GM12891 (cell line): ENCODE results near the gene ANXA6.
A peak's percentile ranks its signal among the peaks of the same experiment; 100 is the strongest.

Experiments
- DNase-seq: peaks from one replicate; pipeline ENCODE4 v3.0.0; 2011; ENCODE audit warnings: low spot score; ENCODE audit not compliant: insufficient read length
- FAIRE-seq: peaks from 2 replicates; lab custom pipeline; 2011; peaks lifted over from hg19 to GRCh38; lab: Jason Lieb, UNC
- PAX5 ChIP-seq: IDR thresholded peaks from 2 replicates; pipeline ENCODE4 v1.6.1; 2011; ENCODE audit warnings: low read length, moderate library complexity, mild to moderate bottlenecking; ENCODE audit not compliant: insufficient read depth, severe bottlenecking
- POLR2A ChIP-seq: IDR thresholded peaks from 2 replicates; pipeline ENCODE4 v1.6.1; 2011; ENCODE audit warnings: low read depth, low read length, control low read depth
- POLR2AphosphoS5 ChIP-seq: IDR thresholded peaks from 2 replicates; pipeline ENCODE4 v1.6.1; 2011; ENCODE audit warnings: low read depth, low read length, control low read depth
- POU2F2 ChIP-seq: IDR thresholded peaks from 2 replicates; pipeline ENCODE4 v1.6.1; 2011; ENCODE audit warnings: low read depth, mild to moderate bottlenecking, control low read depth, low read length, moderate library complexity
- SPI1 ChIP-seq: IDR thresholded peaks from 2 replicates; pipeline ENCODE4 v1.6.1; 2011; ENCODE audit warnings: low read depth, low read length, control low read depth
- TAF1 ChIP-seq: IDR thresholded peaks from 2 replicates; pipeline ENCODE4 v1.6.1; 2011; ENCODE audit warnings: low read depth, low read length, control low read depth

Gene ANXA6

DNA sequence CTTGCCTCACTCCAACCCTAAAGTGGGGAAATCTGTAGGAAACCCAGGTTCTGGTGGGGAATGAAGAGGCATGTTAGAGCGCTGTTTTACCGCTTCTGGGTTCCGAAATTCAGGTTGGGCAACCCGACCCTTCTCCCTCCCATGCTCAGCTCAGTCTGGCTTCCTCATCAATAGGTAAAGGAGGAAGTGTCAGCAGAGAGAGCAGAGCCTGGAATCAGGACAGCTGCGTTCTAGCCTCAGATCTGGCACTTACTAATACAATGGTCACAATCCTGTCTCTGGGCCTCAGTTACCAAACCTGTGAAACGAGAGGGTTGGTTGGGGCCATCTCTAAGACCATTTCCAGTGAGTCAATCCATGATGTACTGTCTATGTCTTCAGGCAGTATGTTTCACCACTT lies 60.5 kb downstream of the ANXA6 start:
- peak; percentile 55; the same call in 1 of the 2 replicates for TF ChIP-seq POLR2AphosphoS5
- TF ChIP-seq PAX5 = no peak
- FAIRE-seq (no peak), DNase-seq (no peak)

DNA sequence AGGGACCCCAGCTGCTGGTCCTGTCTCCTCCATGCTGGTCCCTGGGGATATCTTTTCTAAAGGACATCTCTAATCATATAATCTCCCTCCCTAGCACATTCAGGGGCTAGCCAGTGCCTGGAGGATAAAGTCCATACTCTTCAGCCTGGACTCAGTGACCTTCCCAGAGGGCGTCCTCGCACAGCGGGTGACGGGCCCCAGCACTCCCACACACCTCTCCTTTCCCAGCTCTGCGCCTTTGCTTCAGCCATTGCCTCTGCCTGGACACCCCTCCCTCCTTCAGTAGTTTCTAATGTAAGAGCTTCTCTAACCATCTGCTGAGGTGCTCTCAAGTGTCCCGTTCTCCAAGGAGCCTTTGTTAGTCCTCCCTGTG lies 61.6 kb downstream of the ANXA6 start:
- TF ChIP-seq SPI1 (no peak), POLR2AphosphoS5 (peak; percentile 16; the same call in 1 of the 2 replicates)
- FAIRE-seq (no peak), DNase-seq (no peak)

DNA sequence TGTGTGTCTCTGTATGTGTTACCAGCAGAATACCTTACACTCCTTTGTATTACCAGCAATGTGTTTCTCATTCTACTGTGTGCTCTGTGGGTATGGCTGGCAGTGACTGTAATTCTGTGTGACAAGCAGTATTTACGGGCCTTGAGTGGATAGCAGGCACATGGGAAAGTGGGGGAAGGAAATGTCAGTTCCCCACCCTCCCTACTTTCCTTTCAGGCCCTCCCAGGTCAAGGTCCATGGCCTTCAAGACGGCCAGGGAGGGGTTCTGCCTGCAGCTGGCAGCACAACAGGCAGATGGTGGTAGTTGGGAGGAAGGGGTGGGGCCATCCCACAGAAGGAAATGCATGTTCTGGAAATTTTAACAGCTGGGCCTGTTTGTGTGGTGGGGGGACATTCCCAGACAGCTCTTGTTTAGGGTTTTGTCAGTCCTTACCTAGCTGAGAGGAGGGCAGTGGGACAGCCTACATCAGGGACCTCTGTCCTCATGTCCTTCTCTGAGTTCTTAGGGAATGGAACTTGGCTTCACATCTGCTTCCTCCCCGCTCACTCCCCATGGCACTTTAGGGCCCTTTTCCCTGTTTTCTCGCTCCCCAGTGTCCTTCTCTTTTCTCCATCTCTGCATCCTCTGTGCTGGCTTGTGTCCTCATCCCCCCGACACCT lies 62.1 kb downstream of the ANXA6 start:
- DNase-seq (no peak), FAIRE-seq (peak; percentile 69)
- TF ChIP-seq SPI1 (no peak), POU2F2 (peak; percentile 7; the same call in 1 of the 2 replicates), POLR2A (no peak; the same call in 1 of the 2 replicates), TAF1 (no peak), PAX5 (no peak), POLR2AphosphoS5 (peak; percentile 74)

DNA sequence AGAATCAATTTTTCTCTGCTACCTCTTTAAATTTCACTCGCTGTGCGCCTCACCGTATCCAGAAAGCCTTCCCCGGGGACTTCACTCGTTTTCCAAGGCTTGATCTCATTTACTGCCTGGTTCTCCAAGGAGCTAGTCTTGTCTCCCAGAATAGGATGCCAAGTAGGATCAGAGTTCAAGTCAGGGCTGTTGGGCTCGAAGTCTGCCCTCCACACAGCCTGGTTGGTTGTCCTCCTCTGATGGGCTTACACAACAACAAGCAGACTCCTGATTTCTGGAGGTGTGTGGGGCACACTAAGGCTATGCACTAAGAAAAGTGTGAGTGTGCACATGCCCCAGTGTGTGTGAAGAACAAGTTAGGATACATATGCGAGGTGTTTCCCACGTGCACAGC lies 62.7 kb downstream of the ANXA6 start:
- FAIRE-seq (no peak), DNase-seq (no peak)
- TF ChIP-seq SPI1 (no peak), TAF1 (no peak), POLR2A (no peak), POLR2AphosphoS5 (no peak), POU2F2 (no peak), PAX5 (no peak)

DNA sequence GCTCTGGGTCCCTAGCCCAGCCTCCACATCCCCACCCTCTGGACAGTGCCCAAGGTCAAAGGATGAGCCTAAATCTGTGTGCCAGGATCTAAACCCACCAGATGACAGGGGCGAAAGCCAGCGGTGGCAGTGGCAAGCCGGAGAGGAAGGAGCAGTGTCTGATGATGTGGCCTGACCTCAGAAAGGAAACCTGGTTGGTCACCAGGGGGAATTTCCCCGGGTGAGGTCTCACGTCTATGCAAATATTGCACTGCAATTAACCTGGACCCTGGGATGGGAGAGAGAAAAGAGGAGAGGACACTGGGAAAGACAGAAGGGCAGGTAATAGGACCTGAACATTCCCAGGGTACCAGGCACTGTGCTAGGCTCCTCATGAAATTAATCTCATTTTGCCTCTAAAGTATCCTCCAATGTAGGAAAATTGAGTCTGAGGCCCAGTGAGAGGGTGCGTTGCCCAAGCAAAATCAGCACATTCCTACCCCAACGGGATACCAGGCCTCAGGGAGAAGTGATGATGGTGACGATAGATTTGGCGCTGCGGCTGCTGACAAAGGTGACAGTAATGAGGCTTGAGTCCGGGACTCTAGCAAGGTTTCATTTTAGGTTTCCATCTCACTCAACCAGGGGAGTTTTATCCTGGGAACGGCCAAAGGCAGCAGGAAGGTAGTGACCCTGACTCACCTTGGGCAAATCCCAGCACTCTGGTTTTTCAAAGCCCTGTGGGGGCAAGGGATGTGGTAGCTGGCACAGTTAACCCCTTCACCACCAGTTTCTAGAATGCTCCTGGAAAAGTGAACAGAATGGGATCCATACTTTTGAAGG lies 63.3 kb downstream of the ANXA6 start:
- no peak for TF ChIP-seq PAX5
- TF ChIP-seq SPI1 = peak; percentile 43; the same call in 1 of the 2 replicates
- peak; percentile 72 for TF ChIP-seq POLR2A
- peak; percentile 66; the same call in 1 of the 2 replicates for TF ChIP-seq TAF1
- peak; percentile 98 for TF ChIP-seq POU2F2
- peak; percentile 91 for TF ChIP-seq POLR2AphosphoS5
- DNase-seq = no peak
- peak; percentile 88 for FAIRE-seq

DNA sequence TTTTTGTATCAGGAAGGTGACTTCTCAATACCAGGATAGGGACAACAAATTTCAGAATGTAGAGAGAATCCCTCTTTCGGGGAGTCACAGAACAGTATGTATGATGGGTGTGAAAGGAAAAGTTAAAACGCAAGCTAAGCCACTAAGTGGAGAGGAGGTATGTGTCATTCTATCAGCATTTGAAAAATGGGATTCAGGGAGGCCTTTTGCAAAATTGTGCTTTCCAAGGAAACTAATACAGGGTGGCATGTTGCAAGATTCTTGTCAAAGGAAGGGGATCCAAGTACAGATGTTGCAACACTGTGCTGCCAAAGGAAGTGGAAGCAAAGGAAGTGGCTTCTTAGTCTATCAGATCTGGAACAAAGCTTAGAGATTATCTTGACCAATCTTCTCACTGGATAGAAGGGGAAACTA lies 64.1 kb downstream of the ANXA6 start:
- DNase-seq (no peak), FAIRE-seq (no peak)
- TF ChIP-seq SPI1 (peak; percentile 54), POU2F2 (no peak), POLR2A (no peak)

DNA sequence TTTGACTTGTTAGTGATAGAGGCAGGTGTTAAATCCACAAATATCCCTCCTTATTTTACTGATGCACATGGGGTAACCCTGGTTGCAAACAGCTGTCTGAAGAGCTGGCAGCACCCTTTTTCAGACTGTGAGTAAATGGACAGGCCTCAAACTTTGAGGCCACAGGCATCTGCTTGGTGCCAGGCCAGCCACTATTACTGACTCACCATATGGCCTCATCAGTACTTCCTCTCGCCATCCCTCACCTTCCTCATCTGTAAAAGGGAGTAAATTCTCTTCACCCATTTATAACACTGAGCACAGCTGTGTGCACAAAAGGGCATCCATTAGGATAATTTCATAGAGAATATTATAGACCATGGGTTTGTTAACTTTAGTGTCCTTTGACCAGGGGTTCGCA lies 64.8 kb downstream of the ANXA6 start:
- FAIRE-seq (no peak), DNase-seq (no peak)

DNA sequence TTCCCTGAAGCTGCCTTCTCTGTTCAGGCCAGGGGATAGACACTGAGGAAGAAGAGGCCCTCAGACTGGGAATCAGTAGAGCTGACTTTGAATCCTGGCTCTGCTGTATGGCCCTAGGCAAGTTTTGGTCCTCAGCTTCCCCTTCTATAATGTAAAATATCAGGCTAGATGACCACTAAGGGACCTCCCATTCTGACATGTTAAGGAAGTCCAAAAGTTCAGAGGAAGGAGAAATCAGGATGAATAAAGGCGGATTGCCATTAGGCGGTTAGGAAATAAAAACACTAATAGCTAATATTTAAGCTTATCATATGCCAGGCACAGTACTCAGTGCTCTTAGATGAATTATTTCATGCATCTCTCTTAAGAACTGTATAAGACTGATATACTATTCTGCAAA lies 67.9 kb downstream of the ANXA6 start:
- DNase-seq (no peak), FAIRE-seq (no peak)
- TF ChIP-seq TAF1 (no peak), POLR2AphosphoS5 (no peak), POU2F2 (no peak), POLR2A (no peak), SPI1 (no peak), PAX5 (no peak)

More for the DNA sequence above, 64.8 kb downstream of the ANXA6 start:
- TF ChIP-seq SPI1 (no peak), PAX5 (no peak), POLR2A (no peak; the same call in 1 of the 2 replicates), POLR2AphosphoS5 (0 out of 2 replicates have a peak, but pooled peaks have one; percentile 21), POU2F2 (no peak), TAF1 (no peak)

DNA sequence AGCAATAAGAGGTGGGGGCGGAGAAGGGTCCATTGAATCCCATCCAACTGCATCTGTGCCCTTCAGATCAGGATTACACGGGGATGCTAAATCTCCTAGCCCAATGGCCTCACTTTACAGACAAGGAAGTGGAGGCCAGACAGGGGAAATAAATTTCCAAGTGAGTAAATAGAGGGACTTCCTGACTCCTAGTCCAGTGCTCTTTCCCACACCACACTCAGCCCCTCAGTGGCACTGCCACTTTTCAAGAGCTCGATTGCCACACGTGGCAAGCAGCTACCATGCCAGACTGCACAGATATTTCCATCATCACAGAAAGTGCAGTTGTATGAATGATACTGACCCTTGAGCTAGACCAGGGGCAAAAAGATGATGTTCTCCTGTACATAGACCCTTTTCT lies 68.6 kb downstream of the ANXA6 start:
- TF ChIP-seq POLR2AphosphoS5 (no peak), POLR2A (0 out of 2 replicates have a peak, but pooled peaks have one; percentile 29)
- DNase-seq (no peak), FAIRE-seq (no peak)

DNA sequence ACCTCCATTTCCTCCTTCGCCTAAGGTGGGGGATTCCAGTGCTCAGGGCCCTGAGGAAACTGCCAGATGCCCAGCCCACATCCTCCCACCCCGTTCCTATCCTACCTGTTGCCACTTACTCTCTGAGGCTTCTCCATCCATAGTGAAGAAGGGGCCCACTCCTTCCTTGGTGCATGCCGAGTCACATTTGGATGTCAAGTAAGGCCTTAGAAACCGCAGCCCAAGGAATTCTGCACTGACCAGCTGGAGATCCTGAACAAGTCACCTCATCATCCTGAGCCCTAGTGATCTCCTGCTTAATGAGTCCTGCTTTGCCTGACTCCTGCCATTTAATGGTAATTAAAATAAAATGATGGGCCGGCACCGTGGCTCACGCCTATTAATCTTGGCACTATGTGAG lies 70.1 kb downstream of the ANXA6 start:
- DNase-seq = no peak
- FAIRE-seq = no peak
- TF ChIP-seq SPI1 = no peak
- no peak for TF ChIP-seq POU2F2
